HG03196 (cell line): ENCODE measurements around the gene TXNIP.
"Not testable (repeated sequence)": the region's sequence is repeated elsewhere in the genome, so short reads cannot be mapped to it uniquely, and the experiment has no call there.

Experiments used
- ATAC-seq: cut with Tn5 transposase; IDR thresholded peaks from one replicate; pipeline ENCODE4 v1.9.1; 2021; ENCODE audit not compliant: unreplicated experiment

The TXNIP gene

DNA sequence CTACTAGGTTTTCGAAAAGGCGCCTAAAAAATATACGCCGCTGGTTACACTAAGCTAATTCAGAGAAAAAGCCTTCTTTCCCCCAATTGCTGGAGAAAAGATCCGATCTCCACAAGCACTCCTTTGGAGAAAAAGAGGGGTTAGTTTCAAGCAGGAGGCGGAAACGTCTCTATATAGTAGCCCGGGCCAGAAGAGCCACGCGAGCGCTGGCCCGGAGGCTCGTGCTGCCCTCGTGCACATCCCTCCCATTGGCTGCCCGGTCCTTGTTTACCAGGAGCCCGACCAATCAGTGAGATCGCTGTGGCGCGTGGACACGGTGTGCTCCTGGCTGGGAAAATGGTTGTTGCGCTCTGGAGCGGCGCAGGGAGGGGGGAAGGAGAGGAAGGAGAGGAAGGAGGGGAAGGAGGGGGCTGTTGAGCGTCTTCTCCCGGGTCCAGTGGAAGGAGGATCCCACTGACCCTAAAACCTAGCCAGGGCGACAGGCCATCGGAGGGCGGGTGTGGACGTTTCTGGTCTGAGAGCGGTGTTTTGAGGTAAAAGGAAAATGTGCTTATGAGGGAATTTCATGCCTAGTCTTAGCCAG lies at the start of gene TXNIP:
TXNIP (minus strand) TSS at position 147 of the 583 bp plus-strand sequence. CDS start 313 bp downstream, outside the sequence.
- peak; percentile 92 for ATAC-seq

GRCh38 chr1:146039844-146040194 lies 43.4 kb upstream of the TXNIP start:
- ATAC-seq, result no peak

- ATAC-seq, result peak; percentile 27
Observed at GRCh38 chr1:146036965-146037646, 40.7 kb upstream of the TXNIP start.

DNA sequence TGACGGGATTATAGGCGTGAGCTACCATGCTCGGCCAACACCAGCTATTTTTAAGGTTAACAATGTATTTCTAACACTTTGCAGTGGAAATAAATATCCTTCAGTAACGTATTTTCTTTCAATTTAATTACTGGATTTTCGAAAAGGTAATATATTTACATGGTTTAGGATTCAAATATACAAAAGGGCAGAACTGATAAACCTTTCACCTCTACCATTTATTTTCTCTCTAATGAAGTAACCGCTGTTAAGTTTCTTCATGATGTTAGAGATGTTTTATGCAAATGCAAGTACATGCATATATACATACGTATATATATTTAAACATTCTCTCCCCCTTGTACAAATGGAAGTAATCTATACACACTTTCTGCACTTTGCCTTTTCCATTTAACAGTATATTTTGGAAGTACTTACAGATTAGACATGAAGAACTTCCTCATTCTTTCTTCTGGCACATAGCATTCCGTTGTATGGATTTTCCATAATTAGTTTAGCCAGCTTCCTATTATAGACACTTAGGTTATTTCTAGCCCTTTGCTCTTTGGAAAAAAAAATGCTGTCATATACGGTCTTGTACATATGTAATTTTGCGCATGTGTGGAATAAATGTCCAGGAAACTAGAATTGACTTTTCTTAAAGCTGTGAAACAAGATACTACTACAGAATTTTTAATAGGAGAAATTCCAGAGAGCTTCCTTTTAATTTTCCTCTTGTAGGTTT lies 40.0 kb upstream of the TXNIP start:
- ATAC-seq, result no peak

DNA sequence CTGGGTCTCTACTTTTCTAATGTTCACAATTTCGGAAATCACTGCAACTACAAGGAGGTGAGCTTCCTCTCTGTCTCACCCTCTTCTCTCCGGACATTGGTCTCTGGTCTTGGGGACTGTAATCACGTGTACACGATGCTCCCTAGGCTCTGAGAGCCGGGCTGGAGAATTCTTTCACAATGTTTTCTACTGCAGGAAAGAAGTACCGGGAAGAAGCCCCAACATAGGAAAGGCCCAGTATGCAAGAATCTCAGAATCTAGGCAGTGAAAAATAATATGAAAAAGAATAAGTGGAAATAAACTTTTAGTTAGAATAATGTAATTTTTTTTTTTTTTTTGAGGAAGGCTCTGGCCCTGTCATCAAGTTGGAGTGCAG lies 38.7 kb upstream of the TXNIP start:
- ATAC-seq, result no peak

DNA sequence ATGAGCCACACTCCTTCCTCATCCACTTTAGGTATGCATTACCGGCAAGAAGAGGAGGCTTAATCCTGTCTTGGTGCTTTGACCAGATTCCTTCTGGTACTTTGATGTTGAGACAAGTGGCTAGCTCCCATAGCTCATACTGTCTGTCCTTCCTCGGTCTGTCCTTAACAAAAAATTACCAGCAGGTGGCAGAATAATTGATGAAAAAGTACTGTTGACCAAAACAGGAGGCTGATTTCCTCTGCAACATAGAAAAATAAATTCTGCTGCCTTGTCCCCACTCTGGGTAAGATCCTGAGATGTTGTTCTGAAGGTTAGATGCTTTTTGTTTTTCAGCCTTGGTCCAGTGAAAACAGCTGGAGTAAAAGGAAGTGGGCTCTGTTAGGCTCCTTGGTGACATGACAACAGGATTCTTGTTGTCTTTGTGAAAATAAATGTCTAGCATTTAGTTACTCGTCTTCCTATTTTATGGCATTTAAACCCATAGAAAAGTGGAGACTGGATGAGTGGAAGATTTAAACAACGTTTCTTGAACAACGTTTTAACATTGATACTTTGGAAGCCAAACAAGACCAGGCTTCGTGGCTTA lies 36.3 kb upstream of the TXNIP start:
- no peak for ATAC-seq

- ATAC-seq, result no peak
Observed at GRCh38 chr1:146031476-146031875, 35.1 kb upstream of the TXNIP start.

- ATAC-seq, result no peak
Observed at GRCh38 chr1:146029117-146029516, 32.7 kb upstream of the TXNIP start.

- ATAC-seq, result not testable (repeated sequence)
Observed at GRCh38 chr1:146026650-146027049, 30.3 kb upstream of the TXNIP start.

- not testable (repeated sequence) for ATAC-seq
Observed at GRCh38 chr1:146025787-146026495, 29.6 kb upstream of the TXNIP start.

- no peak for ATAC-seq
Observed at GRCh38 chr1:146022403-146023127, 26.2 kb upstream of the TXNIP start.

GRCh38 chr1:146021622-146022402 lies 25.4 kb upstream of the TXNIP start, which contains the start of gene HJV:
Gene HJV (minus strand): TSS chr1:146021735. CDS start chr1:146020231, 1,504 bp downstream.
- no peak for ATAC-seq

DNA sequence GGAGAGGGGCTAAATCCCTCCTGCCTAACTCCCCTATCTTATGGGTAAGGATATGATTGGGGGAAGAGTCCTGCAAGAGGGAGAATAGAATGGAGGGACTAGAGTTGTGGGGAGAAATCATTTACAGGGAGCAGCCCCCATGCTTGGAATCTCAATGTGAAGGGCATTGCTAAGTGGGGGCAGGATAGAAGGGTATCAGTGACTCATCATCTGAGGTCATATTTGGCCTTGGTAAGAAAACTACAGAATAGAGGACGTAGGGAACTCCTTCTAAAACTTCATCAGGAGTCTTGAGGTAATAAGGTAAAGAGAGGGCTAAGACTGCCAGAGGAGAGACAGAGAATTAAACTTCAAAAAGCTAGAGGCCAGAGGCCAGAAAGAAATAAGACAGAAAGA lies 24.7 kb upstream of the TXNIP start:
- no peak for ATAC-seq

GRCh38 chr1:146020058-146021049 lies 24.0 kb upstream of the TXNIP start:
- no peak for ATAC-seq

- no peak for ATAC-seq
Observed at GRCh38 chr1:146019231-146020057, 23.1 kb upstream of the TXNIP start.

- ATAC-seq, result no peak
Observed at GRCh38 chr1:146016891-146017290, 20.5 kb upstream of the TXNIP start.

DNA sequence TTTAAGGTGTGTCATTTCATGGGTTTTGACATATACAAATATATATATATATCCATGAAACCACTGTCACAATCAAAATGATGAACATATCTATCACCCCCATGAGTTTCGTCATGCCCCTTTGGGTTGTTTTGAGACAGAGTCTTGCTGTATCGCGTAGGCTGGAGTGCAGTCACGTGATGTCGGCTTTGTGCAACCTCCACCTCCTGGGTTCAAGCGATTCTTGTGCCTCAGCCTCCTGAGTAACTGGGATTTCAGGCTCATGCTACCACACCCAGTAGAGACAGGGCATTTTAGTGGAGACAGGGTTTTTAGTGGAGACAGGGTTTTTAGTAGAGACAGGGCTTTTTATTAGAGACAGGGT lies 17.2 kb upstream of the TXNIP start:
- no peak for ATAC-seq
